ENCODE measurements around the gene SERP2. TPM values are rescaled to one million over a fixed set of nuclear protein-coding genes. Genes with fewer than 3 reads are reported as not detected.

Gene SERP2
- total RNA-seq, 1 experiment from 2014 or later, result 1.2 TPM

GRCh38 chr13:44396701-44397580 lies 23.3 kb downstream of the SERP2 start:
- no peak for TF ChIP-seq EZH2 (IDR thresholded peaks at IDR 0.05; ENCODE audit: low read length, unreplicated experiment)
- no peak for TF ChIP-seq EZH2phosphoT487 (IDR thresholded peaks at IDR 0.05; ENCODE audit: borderline replicate concordance, low read length)
- TF ChIP-seq, protein P1, sequence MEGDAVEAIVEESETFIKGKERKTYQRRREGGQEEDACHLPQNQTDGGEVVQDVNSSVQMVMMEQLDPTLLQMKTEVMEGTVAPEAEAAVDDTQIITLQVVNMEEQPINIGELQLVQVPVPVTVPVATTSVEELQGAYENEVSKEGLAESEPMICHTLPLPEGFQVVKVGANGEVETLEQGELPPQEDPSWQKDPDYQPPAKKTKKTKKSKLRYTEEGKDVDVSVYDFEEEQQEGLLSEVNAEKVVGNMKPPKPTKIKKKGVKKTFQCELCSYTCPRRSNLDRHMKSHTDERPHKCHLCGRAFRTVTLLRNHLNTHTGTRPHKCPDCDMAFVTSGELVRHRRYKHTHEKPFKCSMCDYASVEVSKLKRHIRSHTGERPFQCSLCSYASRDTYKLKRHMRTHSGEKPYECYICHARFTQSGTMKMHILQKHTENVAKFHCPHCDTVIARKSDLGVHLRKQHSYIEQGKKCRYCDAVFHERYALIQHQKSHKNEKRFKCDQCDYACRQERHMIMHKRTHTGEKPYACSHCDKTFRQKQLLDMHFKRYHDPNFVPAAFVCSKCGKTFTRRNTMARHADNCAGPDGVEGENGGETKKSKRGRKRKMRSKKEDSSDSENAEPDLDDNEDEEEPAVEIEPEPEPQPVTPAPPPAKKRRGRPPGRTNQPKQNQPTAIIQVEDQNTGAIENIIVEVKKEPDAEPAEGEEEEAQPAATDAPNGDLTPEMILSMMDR (conservative IDR thresholded peaks at IDR 0.05; ENCODE audit: low read depth, low read length), result no peak
- CTCF ChIA-PET, result no interaction called here
- ATAC-seq (no peak), DNase-seq (no peak)
- Histone ChIP-seq H3K27ac (ENCODE audit: low read length) (no peak overlapping the region), H3F3A (ENCODE audit: low read length, unreplicated experiment) (no peaks in the 10 kb centered on the region), H3K4me1 (ENCODE audit: insufficient read depth, low read length) (no peaks in the 10 kb centered on the region), H3K9me3 (ENCODE audit: low read length) (no peaks in the 10 kb centered on the region), H2AFZ (ENCODE audit: low read length) (no peak overlapping the region), H3K4me2 (ENCODE audit: low read length) (no peak overlapping the region), H3K27me3 (ENCODE audit: low read length) (no peaks in the 10 kb centered on the region), H3K79me2 (ENCODE audit: low read length) (no peaks in the 10 kb centered on the region), H4K20me1 (ENCODE audit: low read length) (no peaks in the 10 kb centered on the region), H3K4me3 (ENCODE audit: low read length) (no peak overlapping the region), H3K36me3 (ENCODE audit: low read depth, low read length) (no peaks in the 10 kb centered on the region), H3K9ac (ENCODE audit: low read length) (no peak overlapping the region), H3K9me2 (replicated peaks; ENCODE audit: low read length) (no peaks in the 10 kb centered on the region)
- intact Hi-C loops (cut with micrococcal nuclease), result no loop called here
- POLR2A ChIA-PET (ENCODE audit: unreplicated experiment), result no interaction called here
- no TSS peak for BruUV-seq (replicated peaks)

DNA sequence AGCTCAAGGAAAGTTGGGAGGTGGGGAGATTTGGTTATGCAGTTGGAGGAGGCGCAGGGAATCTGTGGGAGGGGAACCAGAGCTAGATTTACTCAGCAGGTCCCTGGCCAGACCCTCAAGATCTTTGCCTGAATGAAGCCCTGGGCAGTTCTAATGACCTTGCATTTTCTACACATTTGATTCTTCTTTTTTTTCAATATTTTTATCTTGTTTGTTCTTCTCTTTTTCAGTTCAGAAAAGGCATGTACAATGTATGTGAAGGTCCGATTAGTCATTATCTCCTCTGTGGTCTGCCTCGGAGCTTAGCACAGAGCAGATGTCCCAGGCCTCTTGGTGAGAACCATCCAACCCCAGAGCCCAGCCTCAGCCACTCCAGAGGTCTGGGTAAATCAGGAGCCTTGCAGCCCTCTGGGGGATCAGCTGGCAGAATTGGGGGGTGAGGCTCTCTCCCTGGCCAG lies 24.2 kb downstream of the SERP2 start:
- no TSS peak for BruUV-seq (replicated peaks)
- intact Hi-C loops (cut with micrococcal nuclease), result no loop called here

GRCh38 chr13:44398606-44399005 lies 25.0 kb downstream of the SERP2 start:
- ChIA-PET CTCF (no interaction called here), POLR2A (ENCODE audit: unreplicated experiment) (no interaction called here)
- H3K9me3 ChIP-seq (ENCODE audit: low read length), result no peaks in the 10 kb centered on the region
- no peaks in the 10 kb centered on the region for H3F3A ChIP-seq (ENCODE audit: low read length, unreplicated experiment)
- H3K36me3 ChIP-seq (ENCODE audit: low read depth, low read length), result no peaks in the 10 kb centered on the region
- no peak overlapping the region for H3K27ac ChIP-seq (ENCODE audit: low read length)
- no peak for DNase-seq
- no TSS peak for BruUV-seq (replicated peaks)
- no peaks in the 10 kb centered on the region for H3K9me2 ChIP-seq (replicated peaks; ENCODE audit: low read length)
- no peak for TF ChIP-seq EZH2 (IDR thresholded peaks at IDR 0.05; ENCODE audit: low read length, unreplicated experiment)
- H3K4me1 ChIP-seq (ENCODE audit: insufficient read depth, low read length), result peaks cover 8% of the 10 kb centered on the region
- H4K20me1 ChIP-seq (ENCODE audit: low read length), result no peaks in the 10 kb centered on the region
- no peaks in the 10 kb centered on the region for H3K79me2 ChIP-seq (ENCODE audit: low read length)
- H2AFZ ChIP-seq (ENCODE audit: low read length), result no peak overlapping the region
- no peak overlapping the region for H3K9ac ChIP-seq (ENCODE audit: low read length)
- H3K27me3 ChIP-seq (ENCODE audit: low read length), result no peaks in the 10 kb centered on the region
- no peak overlapping the region for H3K4me3 ChIP-seq (ENCODE audit: low read length)
- no peak for ATAC-seq
- H3K4me2 ChIP-seq (ENCODE audit: low read length), result no peak overlapping the region
- intact Hi-C loops (cut with micrococcal nuclease), result no loop called here

More for the DNA sequence above, 24.2 kb downstream of the SERP2 start:
- no peak overlapping the region for H3K27ac ChIP-seq (ENCODE audit: low read length)
- no peaks in the 10 kb centered on the region for H3F3A ChIP-seq (ENCODE audit: low read length, unreplicated experiment)
- ChIA-PET POLR2A (ENCODE audit: unreplicated experiment) (no interaction called here), CTCF (no interaction called here)
- H3K9me2 ChIP-seq (replicated peaks; ENCODE audit: low read length), result no peaks in the 10 kb centered on the region
- no peak overlapping the region for H3K4me3 ChIP-seq (ENCODE audit: low read length)
- DNase-seq (no peak), ATAC-seq (no peak)
- no peaks in the 10 kb centered on the region; the same call in 1 of the 2 replicates for H3K4me1 ChIP-seq (ENCODE audit: insufficient read depth, low read length)
- TF ChIP-seq EZH2phosphoT487 (IDR thresholded peaks at IDR 0.05; ENCODE audit: borderline replicate concordance, low read length), result no peak
- no peak overlapping the region for H3K9ac ChIP-seq (ENCODE audit: low read length)
- no peaks in the 10 kb centered on the region for H3K36me3 ChIP-seq (ENCODE audit: low read depth, low read length)
- H3K4me2 ChIP-seq (ENCODE audit: low read length), result no peak overlapping the region
- H3K79me2 ChIP-seq (ENCODE audit: low read length), result no peaks in the 10 kb centered on the region
- no peaks in the 10 kb centered on the region for H3K27me3 ChIP-seq (ENCODE audit: low read length)
- no peaks in the 10 kb centered on the region for H4K20me1 ChIP-seq (ENCODE audit: low read length)
- no peaks in the 10 kb centered on the region for H3K9me3 ChIP-seq (ENCODE audit: low read length)
- H2AFZ ChIP-seq (ENCODE audit: low read length), result no peak overlapping the region

All from PC-3 (cell line).